GM12878 (cell line): Measurements from ENCODE around the gene MUSK. TPM values are rescaled to one million over a fixed set of nuclear protein-coding genes. Genes with fewer than 3 reads are reported as not detected.
A peak's percentile ranks its signal among the peaks of the same experiment; 100 is the strongest.

Experiments
- BRCA1 ChIP-seq: IDR thresholded peaks from 2 replicates; pipeline ENCODE4 v1.6.1; 2011; ENCODE audit warnings: low read depth, low read length, improper control_type of control experiment
- DPF2 ChIP-seq: fragments of 450-650 bp; IDR thresholded peaks from 2 replicates; pipeline ENCODE4 v1.6.1; 2017; ENCODE audit warnings: mild to moderate bottlenecking
- MTA2 ChIP-seq: fragments of 450-650 bp; IDR thresholded peaks from 2 replicates; pipeline ENCODE4 v1.6.1; 2016; ENCODE audit warnings: low read depth, mild to moderate bottlenecking, moderate library complexity
- NFIC ChIP-seq: IDR thresholded peaks from 2 replicates; pipeline ENCODE4 v1.6.1; 2012; ENCODE audit warnings: low read depth, mild to moderate bottlenecking, inconsistent platforms, low read length, moderate library complexity
- RAD51 ChIP-seq: fragments of 450-650 bp; IDR thresholded peaks from 2 replicates; pipeline ENCODE4 v1.6.1; 2016; ENCODE audit warnings: moderate library complexity, mild to moderate bottlenecking, inconsistent platforms
- SIX5 ChIP-seq: IDR thresholded peaks from 2 replicates; pipeline ENCODE4 v1.6.1; 2011; ENCODE audit warnings: mild to moderate bottlenecking, low read depth, low read length, moderate library complexity; ENCODE audit not compliant: severe bottlenecking
- SUZ12 ChIP-seq: fragments of 200-600 bp; sonication (generic); IDR thresholded peaks from one replicate; pipeline ENCODE4 v1.6.1; 2018; ENCODE audit warnings: antibody characterized with exemption, mild to moderate bottlenecking; ENCODE audit not compliant: unreplicated experiment
- polyA plus RNA-seq, 11 experiments: library from polyadenylated mRNA; depleted of rRNA in 4 of 11; unstranded in 6 of 11; stranded (reverse) in 5 of 11; fragments of >200 nt; fragmentation: Nextera tagmentation in 4 of 11; fragmentation: Illumina TruSeq in 1 of 11; extraction: Ambion mirVana in 4 of 11; extraction: Trizol in 1 of 11; gene quantifications; 1 replicate in 1 of 11; 2 replicates in 10 of 11; pipeline versions ENCODE4 v1.2.1 to v1.2.3, GENCODE V29; 2011 to 2016; ENCODE audit warnings: inconsistent platforms in 2 of 11, missing spikeins in 2 of 11, low read depth in 1 of 11
- total RNA-seq, 4 experiments: library from RNA; depleted of rRNA in 3 of 4; stranded (reverse); fragments of >200 nt in 3 of 4; fragmentation: Illumina TruSeq in 1 of 4; extraction: Trizol in 1 of 4; gene quantifications; 2 replicates each; pipeline versions ENCODE4 v1.2.1 to v1.2.3, GENCODE V29; 2013 to 2021
- TF ChIP-seq, protein P1 (sequence below): IDR thresholded peaks from 2 replicates; pipeline ENCODE4 v1.6.1; 2012; ENCODE audit warnings: mild to moderate bottlenecking, low read depth, low read length
- TF ChIP-seq, protein P2 (sequence below): IDR thresholded peaks from 2 replicates; pipeline ENCODE4 v1.6.1; 2011; ENCODE audit warnings: low read depth, mild to moderate bottlenecking, low read length, moderate library complexity, borderline replicate concordance; ENCODE audit errors: extremely low read depth
- TF ChIP-seq, protein P3 (sequence below): fragments of 450-650 bp; IDR thresholded peaks from 2 replicates; pipeline ENCODE4 v1.6.1; 2017; ENCODE audit warnings: low read depth, mild to moderate bottlenecking, moderate library complexity
- TF ChIP-seq, protein P4 (sequence below): fragments of 450-650 bp; IDR thresholded peaks from 2 replicates; pipeline ENCODE4 v1.6.1; 2017; ENCODE audit warnings: mild to moderate bottlenecking, moderate library complexity

Gene MUSK
- total and polyA plus RNA-seq, 10 of the 15 experiments (the other 5 are each of a cell fraction or from before 2014, with no cell fraction given) = 0.04 to 0.19 (median 0.10) TPM; not detected in 5

DNA sequence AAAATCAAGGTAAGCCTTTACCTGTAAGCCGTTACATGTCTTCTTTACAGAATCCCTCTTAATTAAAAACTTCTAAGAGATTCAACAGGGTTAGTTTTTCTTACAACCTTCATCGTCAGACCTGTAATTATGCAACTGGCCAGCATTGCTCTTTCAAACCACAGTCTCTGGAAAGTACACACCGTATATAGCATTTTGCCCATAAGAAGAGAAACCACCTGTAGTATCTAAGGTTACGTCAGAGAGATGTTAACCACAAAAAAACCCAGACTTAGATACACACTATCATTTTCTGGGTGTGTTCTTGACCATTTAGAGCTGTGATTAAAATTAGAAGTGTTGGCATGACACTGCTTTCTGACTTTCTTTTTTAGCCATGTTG, 140.0 kb downstream of the MUSK start (continued):
- TF ChIP-seq, protein P1, sequence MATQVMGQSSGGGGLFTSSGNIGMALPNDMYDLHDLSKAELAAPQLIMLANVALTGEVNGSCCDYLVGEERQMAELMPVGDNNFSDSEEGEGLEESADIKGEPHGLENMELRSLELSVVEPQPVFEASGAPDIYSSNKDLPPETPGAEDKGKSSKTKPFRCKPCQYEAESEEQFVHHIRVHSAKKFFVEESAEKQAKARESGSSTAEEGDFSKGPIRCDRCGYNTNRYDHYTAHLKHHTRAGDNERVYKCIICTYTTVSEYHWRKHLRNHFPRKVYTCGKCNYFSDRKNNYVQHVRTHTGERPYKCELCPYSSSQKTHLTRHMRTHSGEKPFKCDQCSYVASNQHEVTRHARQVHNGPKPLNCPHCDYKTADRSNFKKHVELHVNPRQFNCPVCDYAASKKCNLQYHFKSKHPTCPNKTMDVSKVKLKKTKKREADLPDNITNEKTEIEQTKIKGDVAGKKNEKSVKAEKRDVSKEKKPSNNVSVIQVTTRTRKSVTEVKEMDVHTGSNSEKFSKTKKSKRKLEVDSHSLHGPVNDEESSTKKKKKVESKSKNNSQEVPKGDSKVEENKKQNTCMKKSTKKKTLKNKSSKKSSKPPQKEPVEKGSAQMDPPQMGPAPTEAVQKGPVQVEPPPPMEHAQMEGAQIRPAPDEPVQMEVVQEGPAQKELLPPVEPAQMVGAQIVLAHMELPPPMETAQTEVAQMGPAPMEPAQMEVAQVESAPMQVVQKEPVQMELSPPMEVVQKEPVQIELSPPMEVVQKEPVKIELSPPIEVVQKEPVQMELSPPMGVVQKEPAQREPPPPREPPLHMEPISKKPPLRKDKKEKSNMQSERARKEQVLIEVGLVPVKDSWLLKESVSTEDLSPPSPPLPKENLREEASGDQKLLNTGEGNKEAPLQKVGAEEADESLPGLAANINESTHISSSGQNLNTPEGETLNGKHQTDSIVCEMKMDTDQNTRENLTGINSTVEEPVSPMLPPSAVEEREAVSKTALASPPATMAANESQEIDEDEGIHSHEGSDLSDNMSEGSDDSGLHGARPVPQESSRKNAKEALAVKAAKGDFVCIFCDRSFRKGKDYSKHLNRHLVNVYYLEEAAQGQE = no peak; the same call in 1 of the 2 replicates
- peak; percentile 96 for TF ChIP-seq MTA2
- no peak for TF ChIP-seq RAD51
- TF ChIP-seq, protein P2, sequence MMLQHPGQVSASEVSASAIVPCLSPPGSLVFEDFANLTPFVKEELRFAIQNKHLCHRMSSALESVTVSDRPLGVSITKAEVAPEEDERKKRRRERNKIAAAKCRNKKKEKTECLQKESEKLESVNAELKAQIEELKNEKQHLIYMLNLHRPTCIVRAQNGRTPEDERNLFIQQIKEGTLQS = no peak
- TF ChIP-seq DPF2 = 0 out of 2 replicates have a peak, but pooled peaks have one; percentile 48
- peak; percentile 99 for TF ChIP-seq NFIC
- no peak for TF ChIP-seq SIX5
- no peak for TF ChIP-seq BRCA1
- TF ChIP-seq, protein P3, sequence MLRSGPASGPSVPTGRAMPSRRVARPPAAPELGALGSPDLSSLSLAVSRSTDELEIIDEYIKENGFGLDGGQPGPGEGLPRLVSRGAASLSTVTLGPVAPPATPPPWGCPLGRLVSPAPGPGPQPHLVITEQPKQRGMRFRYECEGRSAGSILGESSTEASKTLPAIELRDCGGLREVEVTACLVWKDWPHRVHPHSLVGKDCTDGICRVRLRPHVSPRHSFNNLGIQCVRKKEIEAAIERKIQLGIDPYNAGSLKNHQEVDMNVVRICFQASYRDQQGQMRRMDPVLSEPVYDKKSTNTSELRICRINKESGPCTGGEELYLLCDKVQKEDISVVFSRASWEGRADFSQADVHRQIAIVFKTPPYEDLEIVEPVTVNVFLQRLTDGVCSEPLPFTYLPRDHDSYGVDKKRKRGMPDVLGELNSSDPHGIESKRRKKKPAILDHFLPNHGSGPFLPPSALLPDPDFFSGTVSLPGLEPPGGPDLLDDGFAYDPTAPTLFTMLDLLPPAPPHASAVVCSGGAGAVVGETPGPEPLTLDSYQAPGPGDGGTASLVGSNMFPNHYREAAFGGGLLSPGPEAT = peak; percentile 94
- TF ChIP-seq SUZ12 = no peak
- TF ChIP-seq, protein P4, sequence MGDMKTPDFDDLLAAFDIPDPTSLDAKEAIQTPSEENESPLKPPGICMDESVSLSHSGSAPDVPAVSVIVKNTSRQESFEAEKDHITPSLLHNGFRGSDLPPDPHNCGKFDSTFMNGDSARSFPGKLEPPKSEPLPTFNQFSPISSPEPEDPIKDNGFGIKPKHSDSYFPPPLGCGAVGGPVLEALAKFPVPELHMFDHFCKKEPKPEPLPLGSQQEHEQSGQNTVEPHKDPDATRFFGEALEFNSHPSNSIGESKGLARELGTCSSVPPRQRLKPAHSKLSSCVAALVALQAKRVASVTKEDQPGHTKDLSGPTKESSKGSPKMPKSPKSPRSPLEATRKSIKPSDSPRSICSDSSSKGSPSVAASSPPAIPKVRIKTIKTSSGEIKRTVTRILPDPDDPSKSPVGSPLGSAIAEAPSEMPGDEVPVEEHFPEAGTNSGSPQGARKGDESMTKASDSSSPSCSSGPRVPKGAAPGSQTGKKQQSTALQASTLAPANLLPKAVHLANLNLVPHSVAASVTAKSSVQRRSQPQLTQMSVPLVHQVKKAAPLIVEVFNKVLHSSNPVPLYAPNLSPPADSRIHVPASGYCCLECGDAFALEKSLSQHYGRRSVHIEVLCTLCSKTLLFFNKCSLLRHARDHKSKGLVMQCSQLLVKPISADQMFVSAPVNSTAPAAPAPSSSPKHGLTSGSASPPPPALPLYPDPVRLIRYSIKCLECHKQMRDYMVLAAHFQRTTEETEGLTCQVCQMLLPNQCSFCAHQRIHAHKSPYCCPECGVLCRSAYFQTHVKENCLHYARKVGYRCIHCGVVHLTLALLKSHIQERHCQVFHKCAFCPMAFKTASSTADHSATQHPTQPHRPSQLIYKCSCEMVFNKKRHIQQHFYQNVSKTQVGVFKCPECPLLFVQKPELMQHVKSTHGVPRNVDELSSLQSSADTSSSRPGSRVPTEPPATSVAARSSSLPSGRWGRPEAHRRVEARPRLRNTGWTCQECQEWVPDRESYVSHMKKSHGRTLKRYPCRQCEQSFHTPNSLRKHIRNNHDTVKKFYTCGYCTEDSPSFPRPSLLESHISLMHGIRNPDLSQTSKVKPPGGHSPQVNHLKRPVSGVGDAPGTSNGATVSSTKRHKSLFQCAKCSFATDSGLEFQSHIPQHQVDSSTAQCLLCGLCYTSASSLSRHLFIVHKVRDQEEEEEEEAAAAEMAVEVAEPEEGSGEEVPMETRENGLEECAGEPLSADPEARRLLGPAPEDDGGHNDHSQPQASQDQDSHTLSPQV = no peak; the same call in 1 of the 2 replicates
